Measurements from ENCODE around the gene SLC35G2.

GRCh38 chr3:136842294-136842693 lies 23.4 kb downstream of the SLC35G2 start:
- TF ChIP-seq, protein P1, sequence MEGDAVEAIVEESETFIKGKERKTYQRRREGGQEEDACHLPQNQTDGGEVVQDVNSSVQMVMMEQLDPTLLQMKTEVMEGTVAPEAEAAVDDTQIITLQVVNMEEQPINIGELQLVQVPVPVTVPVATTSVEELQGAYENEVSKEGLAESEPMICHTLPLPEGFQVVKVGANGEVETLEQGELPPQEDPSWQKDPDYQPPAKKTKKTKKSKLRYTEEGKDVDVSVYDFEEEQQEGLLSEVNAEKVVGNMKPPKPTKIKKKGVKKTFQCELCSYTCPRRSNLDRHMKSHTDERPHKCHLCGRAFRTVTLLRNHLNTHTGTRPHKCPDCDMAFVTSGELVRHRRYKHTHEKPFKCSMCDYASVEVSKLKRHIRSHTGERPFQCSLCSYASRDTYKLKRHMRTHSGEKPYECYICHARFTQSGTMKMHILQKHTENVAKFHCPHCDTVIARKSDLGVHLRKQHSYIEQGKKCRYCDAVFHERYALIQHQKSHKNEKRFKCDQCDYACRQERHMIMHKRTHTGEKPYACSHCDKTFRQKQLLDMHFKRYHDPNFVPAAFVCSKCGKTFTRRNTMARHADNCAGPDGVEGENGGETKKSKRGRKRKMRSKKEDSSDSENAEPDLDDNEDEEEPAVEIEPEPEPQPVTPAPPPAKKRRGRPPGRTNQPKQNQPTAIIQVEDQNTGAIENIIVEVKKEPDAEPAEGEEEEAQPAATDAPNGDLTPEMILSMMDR (IDR thresholded peaks at IDR 0.05; ENCODE audit: insufficient read depth, low read length): no peak
- no peak for TF ChIP-seq GABPA (IDR thresholded peaks at IDR 0.05; ENCODE audit: low read depth)
- TF ChIP-seq POLR2AphosphoS5 (IDR thresholded peaks at IDR 0.05; ENCODE audit: low read depth): no peak
- no peak for TF ChIP-seq REST (IDR thresholded peaks at IDR 0.05; ENCODE audit: insufficient replicate concordance, low read depth)
- TF ChIP-seq SPI1 (IDR thresholded peaks at IDR 0.05; ENCODE audit: borderline replicate concordance, low read depth): no peak
